GM23248 (cell line): ENCODE results near the gene CELSR2.

ENCODE experiments used
- EZH2 ChIP-seq: fragments of 200-600 bp; sonication (generic); IDR thresholded peaks from 2 replicates; pipeline ENCODE4 v1.6.1; 2018; ENCODE audit warnings: antibody characterized with exemption, mild to moderate bottlenecking; ENCODE audit not compliant: insufficient read depth, poor library complexity, severe bottlenecking
- EZH2phosphoT487 ChIP-seq: fragments of 200-600 bp; sonication (generic); IDR thresholded peaks from 2 replicates; pipeline ENCODE4 v1.6.1; 2018; ENCODE audit warnings: antibody characterized with exemption, moderate library complexity, mild to moderate bottlenecking, low read depth; ENCODE audit not compliant: insufficient read depth

GRCh38 chr1:109269212-109269980 lies 20.1 kb downstream of the CELSR2 start:
- TF ChIP-seq EZH2 (no peak), EZH2phosphoT487 (no peak)
